A172 (cell line): ENCODE data around the gene GATB. TPM values are rescaled to one million over a fixed set of nuclear protein-coding genes. Genes with fewer than 3 reads are reported as not detected.
A peak's percentile ranks its signal among the peaks of the same experiment; 100 is the strongest.
"Not testable (repeated sequence)": the region's sequence is repeated elsewhere in the genome, so short reads cannot be mapped to it uniquely, and the experiment has no call there.

Source experiments
- DNase-seq: peaks from one replicate; pipeline ENCODE4 v3.0.0-alpha.2; 2015; ENCODE audit warnings: low spot score
- total RNA-seq: library from RNA; depleted of rRNA; stranded (reverse); fragments of >200 nt; shearing (Covaris generic); gene quantifications from 2 replicates; pipeline ENCODE4 v1.2.3, GENCODE V29; 2014

Gene GATB
- total RNA-seq, 1 experiment from 2014 or later: 22.6 TPM

DNA sequence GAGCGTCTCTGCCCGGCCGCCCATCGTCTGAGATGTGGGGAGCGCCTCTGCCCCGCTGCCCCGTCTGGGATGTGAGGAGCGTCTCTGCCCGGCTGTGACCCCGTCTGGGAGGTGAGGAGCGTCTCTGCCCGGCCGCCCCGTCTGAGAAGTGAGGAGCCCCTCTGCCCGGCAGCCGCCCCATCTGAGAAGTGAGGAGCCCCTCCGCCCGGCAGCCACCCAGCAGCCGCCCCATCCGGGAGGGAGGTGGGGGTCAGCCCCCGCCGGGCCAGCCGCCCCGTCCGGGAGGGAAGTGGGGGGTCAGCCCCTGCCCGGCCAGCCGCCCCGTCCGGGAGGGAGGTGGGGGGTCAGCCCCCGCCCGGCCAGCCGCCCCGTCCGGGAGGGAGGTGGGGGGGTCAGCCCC lies 29.1 kb downstream of the GATB start:
- DNase-seq: not testable (repeated sequence)

DNA sequence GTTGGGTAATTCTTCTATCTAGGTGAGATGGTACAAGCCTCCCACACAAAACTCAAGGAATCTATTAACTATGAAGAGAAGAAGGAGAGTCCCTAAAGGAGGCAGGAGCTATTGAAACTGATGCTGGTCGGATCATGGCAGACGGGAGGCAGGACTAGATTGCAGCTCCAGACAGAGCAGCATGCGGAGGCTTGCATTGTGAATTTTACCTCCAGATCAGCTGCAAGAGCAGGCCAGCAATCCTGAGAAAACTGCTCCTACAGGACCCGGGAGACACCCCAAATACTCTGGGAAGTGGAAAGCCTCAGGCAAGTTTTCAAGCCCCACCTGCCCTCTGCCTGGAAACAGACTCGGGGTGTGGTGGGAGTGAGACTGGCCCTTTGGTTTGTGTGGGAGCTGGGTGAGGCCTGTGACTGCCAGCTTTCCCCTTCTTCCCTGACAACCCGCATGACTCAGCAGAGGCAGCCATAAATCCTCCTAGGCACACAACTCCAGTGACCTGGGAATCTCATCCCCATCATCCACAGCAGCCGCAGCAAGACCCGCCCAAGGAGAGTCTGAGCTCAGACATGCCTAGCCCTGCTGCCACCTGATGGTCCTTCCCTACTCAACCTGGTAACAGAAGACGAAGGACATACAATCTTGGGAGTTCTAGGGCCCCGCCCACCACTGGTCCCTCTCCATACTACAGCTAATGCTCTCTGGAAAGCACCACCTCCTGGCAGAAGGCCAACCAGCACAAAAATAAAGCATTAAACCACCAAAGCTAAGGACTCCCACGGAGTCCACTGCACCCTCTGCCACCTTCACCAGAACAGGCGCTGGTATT lies 30.9 kb downstream of the GATB start:
- DNase-seq: peak; percentile 93

DNA sequence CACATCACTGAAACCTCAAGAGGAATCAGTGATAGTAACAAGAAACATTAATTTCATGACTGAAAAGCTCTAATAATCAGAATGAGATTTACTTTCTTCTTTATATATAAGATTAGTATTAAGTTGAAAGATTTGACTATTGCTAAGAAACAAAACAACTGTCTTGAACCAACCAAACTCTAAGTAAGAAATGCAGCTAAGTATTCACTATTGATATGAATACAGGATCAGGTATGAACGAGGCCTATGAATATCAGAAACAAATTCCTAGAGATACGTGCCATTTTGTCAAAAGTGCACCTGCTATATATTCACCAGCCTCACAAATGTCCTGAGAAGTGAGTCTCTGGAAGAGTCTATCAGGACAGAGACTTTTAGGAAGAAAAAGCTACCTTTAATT lies 32.1 kb downstream of the GATB start:
- no peak for DNase-seq

DNA sequence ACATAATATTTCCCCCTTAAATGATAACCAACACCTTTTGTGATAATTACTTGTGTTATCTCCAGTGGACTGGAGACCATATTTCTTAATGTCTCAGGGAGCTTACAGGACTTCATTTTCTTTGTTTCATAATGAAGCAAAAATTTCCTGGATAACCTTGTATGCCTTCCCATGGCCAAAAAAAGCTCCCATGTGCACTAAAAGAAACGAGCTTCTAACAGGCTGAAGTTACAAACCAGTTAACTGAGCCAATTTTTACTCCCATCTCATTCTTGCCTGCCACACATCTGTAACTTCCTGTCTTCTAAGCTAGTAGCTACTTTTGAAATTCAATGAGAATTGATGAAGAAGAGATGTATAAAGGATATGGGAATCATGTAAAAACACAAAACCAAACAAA lies 32.8 kb downstream of the GATB start:
- no peak for DNase-seq

DNA sequence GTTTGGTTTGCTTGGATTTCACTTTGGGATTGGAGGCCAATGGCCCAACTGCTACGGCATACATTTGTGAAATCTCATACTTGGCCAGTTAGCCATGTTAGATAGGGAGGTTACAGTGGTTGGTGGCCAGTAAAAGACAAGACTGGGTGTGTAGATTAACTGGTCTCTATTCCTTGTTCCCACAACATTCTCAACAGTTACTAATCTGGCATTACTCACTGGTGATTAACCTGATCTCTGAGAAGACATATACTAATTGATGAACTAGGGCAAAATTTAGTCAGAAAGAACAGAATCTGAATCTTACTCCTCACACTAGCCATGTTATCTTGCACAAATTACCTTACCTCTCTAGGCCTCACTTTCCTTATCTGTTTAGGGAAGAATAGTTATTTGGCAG lies 33.4 kb downstream of the GATB start:
- no peak for DNase-seq

DNA sequence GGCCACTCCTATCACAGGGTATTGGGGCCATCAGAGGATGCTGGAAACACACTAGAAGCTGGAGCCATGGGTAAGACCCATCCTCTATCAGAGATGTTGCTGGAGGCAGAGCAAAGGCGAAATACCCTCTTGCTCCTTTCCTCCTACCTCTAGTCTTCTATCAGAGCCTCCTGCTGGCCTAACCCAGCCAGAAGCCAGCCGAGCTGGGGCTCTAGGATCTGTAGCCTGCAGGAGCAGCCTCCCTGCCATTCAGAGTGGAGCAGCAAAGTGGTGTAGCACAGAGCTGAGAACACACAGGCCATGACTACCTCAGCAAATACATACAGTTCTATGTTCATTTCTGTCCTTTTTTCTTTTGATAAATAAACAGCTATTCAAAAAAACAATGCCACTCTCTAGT lies 35.7 kb downstream of the GATB start:
- DNase-seq: no peak

DNA sequence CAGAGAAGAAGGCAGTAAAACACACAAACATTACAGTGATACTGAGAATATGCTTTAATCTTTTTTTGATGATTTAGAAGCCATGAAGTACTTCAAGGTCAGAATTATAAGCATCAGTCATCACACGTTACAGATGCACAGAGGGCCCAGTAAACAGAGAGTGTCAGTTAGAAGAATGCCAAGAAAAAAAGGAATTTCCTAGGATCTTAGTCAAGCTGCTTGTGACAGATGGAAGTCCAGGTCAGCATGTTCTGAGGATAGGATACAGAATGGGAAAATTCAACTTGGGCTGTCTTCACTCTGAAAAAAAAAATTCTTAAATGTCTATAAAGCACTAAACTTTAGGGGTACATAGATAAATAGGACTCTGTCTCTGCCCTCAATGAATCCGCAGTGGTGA lies 38.9 kb downstream of the GATB start:
- DNase-seq: no peak

DNA sequence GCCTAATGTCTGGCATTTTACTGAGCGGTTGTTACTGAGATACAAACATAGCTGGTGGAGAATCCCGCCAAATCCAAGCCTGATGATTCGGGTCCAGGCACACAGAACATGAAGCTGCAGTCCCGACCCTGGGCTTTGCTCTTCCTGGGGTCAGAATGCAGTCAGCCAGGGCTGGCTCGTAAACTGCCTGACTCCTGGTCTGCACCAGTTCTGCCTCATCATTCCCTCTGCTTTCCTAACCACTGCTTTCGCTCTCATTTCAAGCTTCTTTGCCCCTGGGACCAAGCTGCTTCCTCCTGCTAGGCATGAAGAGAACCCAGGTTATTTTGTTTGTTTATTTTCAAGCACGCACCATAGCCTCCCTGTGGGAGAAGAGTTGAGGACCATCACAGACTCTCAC lies 39.3 kb downstream of the GATB start:
- DNase-seq: no peak

DNA sequence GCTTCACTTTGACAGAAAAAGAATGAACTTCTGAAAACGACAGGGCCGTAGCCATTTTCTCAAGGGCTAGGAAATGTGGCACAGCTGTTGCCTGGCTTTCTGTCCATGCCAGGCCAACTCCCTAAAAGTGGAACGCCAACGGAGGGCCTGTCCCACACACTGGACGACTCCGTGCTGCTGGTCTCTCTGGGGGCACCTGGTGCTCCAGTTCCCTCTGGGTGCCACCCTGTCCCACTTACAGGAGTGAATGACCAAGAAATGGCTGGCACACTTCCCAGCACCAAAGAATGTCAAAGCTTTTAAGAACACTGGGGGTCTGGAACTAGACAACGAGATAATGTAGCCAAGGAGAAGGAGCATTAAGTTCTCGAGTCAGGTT lies 40.9 kb downstream of the GATB start:
- DNase-seq: no peak

DNA sequence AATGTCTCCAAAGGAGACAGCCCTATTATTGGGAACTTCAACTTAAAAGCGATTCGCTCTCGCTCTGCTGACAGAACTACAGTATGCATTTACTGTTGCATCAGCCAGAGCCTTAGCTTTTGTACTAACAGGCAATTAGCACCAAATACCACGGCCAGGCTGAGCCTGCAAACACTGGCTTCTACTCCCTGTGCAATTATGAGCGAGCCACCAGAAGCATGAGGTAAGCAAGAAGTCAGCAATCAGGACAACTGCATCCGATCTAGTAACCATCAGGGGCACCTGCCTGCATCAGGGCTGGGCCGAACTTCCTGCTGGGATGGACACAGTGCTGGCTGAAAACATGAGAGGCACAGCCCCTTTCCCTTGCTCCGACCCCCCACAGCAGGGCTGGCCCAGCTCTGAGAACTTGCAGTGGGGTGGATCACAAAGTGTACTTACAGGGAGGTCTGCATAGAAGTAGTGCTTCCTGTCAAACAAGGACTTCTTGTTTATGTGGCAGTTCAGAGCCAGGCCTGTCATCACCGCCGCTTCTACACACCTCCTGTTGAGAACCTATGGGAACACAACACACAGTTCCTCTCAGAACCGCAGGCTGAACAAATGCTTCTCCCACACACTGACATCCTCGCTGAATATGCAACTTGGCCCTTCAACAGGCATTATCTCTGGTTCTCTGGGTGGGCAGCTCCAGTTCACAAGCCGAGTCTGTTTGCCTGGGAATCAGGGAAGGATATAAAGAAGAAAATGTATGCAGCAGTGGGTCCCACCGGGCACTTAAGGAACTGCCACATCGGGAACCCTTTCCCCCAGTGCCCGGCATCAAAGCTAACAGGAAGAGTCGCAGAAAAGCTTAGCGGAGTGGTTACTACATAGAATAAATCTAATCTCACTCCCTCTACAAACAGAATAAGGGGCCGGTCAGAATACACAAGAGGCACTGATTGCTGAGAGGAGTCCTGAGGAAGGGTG lies 41.5 kb downstream of the GATB start:
- DNase-seq: no peak

DNA sequence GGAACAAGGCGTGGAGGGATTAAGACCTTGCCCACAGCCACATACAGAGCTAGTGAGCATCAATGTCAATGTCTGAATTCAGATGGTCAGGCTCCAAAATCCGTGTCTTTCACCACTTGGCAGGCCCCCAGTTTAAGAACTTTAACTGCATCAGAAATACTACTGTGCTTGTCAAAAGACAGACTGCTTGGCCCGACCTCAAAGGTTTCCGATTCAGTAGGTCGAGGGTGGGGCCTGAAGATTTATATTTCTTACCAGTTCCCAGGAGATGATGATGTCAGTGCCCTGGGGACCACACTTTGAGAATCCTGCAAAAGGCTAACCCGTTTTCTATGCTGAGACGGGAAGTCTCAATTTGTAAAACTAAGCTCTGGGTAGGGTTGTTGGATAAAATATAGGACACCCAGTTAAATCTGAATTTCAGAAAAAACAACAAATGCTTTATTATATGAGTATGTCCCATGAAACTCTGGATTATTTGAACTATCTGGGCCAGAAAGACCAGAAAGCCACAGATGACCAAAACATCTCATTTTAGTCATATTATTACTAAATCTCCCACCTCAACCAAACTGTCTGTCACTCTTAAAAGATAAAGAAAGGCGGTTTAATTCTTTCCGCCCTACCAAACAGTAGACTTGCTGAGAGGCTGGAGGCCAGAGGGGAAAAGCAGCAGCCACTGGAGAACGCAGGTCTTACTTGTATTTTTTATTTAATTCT lies 42.7 kb downstream of the GATB start:
- DNase-seq: no peak

DNA sequence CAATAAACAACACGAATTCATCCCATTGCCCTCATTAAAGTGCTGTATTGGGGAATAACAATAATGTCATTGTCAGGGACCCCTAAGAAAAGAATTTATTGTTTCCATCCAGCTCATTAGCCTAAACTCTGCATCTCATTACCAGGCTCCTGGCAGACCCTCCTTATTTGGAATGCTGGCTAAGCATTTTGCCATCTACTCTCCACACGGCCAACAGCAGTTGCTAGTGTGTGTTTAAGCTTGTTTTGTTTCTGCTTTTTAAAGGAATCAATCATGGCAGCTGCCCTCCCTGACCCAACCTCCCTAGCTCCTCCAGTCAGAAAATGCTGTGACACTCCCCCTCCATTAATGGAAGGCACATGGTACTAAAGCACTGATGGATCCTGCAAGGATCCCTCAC lies 43.5 kb downstream of the GATB start:
- DNase-seq: no peak

DNA sequence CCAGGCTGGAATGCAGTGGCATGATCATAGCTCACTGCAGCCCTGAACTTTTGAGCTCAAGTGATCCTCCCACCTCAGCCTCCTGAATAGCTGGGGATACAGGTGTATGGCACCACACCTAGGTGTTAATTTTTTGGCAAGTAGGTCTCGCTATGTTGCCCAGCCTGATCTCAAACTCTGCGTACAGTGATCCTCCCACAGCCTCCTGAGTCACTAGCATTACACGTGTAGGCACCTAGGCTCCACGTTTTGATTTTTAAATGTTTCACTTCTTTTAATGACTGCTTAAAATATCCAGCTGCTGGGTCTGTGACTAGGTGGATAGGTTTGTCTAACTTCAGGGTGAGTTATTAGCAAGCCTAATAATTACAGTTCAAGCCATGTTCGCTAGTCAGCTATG lies 44.5 kb downstream of the GATB start:
- no peak for DNase-seq

DNA sequence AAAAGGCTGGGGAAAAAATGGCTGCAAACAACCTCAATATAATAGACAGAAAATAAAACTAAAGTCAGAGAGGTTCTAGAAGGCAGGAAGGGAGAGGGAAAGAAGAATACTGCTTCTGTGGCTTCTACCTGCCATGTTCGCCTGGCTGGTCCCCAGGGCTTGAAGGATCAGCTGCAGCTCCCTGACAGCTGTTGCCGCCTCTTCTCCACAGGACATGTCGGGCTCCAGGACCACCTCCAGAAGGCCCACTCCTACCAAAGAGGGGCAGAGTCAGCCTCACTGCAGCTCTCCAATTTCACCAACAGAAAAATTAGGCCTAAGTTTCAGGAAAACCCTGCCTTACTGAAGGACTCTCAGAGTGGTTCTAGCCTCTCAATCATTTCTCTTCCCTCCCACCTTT lies 44.9 kb downstream of the GATB start:
- DNase-seq: no peak

DNA sequence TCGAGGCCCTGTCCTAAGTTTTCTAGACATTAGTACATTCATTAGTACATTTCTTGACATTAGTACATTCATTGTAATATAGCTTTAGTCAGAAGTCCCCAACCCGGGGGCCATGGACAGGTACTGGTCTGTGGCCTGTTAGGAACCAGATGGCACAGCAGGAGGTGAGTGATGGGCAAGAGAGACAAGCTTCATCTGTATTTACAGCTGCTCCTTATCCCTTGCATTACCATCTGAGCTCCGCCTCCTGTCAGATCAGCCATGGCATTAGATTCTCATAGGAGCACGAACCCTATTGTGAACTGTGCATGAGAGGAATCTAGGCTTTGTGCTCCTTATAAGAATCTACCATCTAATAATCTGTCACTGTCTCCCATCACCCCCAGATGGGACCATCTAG lies 48.0 kb downstream of the GATB start:
- no peak for DNase-seq

DNA sequence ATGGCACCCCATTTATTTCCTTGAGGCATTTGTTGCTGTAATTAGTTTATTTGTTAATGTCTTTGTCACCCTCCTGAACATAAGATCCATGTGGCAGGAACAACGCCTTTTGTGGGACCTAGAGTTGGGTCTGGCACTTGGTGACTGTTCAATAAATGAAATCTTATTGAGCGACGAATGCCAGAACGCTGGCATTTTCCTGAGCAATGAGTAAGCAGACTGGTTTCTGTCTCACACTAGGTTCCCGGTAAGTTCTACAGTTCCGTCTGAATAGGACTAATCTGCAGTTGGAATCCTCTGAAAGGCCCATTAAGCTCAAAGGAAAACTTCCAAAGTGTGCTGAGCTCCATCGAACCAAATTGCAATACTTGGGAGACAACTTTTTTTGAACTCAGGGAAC lies 49.2 kb downstream of the GATB start:
- DNase-seq: no peak

DNA sequence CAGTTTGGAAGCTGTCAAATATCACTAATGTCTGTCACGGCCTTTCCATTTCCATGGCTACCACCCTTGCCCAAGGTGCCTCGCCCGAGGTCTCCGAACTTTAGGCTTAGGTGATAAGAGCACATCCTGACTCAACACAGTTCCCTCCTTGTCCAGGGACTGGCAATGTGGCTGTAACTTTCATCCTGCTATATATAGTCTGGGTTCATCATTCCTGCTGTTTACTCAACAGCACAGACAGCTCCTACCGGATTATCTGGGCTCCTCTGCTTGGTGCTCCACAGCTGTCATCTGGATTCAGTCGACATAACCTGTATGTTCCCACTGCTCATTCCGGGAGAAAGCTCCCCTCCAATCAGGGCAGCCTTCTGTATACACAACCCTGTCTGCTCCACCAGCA lies 51.2 kb downstream of the GATB start:
- DNase-seq: no peak

DNA sequence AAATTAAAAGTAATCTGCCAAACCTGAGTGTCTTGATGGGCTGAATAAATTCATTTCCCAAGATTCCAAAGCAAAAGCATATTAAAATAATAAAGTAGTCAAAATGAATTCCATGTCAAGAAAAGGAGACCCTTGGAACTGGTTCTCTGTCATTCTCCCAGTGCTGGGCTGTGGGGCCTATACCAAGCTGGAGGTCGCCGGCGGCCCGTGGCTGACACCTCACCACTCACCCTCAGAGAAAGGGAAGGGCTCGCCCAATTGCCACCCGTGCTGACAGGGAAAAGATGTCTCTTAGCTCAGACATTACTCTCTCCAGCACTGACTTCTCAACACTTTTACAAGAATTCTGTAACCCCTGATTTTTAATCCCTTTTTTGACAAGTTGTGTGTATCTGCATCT lies 51.7 kb downstream of the GATB start:
- DNase-seq: no peak

DNA sequence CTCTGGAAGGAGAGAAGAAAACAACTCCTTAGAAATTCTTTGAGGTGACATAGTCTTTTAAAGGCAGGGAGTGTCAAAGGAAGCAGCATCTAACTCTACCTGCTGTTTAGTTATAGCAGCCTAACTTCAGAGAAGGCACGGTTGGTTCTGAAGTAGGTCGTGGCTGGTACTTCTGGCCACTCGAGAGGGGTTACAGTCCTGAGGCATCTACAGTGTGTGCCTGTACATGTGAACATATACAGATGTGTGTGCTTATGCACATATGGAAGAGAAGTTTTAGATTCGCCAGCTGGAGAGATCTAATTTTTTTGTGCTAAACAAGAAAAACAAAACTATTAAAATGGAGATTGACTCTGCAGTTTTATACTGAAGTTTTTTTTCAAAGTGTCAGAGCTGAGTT lies 52.7 kb downstream of the GATB start:
- no peak for DNase-seq

DNA sequence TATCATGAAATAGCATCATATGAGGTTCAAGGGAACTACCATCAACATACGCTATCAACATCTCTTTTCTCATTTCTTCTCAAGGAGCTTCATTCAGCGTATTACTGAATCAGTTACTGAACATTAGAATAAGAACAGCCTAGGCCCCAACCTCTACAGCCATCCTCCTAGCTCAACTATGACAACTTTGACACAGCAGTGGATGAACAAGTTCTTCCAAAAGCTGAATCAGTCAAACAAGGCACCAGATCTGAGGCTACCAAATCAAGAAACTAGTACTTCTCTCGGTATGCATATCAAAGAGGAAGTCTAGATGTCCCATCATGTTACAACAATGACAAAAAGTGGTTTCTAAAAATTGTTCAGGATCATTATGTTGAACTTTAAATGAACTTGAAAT lies 57.4 kb downstream of the GATB start:
- DNase-seq: no peak

DNA sequence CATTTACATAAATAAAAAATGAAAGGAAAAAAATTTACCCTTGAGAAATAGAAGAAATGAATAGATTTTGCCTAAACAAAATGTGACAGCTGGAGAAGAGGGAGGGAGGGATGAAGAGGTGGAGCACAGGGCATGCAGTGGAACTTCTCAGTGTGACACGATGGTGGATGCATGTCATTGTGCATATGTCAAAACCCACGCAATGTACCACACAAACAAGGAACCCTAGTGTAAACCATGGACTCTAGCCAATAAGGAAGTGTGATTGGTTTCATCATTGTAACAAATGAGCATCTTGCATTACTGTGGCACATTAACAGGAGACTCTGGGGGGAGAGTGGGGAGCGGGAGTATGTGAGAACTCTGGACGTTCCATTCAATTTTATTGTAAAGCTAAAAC lies 58.6 kb downstream of the GATB start:
- no peak for DNase-seq

DNA sequence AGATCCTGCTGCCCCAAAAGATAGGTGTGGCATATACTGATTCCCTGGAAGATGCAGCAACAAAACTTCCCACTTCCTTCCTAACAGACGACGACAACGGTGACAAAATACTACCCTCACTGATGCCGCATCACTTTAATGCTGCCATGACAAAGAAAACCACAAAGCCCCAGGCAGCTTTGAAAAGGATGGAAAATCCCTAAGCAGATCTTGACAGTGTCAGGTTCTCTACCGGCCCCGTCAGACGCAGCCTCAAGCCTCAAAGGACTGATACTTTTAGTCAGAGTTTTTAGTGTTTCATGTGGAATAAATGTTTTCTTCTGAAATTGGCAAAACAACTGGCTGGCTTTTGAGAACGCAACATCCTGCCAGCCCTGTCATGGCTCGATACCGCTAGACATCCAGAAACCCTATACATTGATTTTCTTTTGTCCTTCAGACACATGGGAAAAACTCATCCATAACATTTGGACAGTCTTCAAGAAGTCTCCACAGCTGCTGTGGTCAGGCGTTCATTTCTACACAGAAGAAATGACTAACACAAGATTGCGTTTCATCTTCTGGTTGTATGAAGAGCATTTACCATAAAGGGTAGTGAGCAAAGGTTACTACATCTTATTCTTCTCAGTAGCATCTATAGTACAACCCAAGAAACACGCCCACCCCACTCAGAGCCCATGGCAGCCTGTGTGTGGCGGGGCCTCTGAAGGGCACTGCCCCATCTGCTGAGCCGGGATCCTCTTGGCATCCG lies 60.1 kb downstream of the GATB start:
- no peak for DNase-seq
